ENCODE measurements around the gene REX1BD.

GRCh38 chr19:18596752-18597157 is 8.2 kb downstream of the REX1BD start:
- TF ChIP-seq REST (IDR thresholded peaks at IDR 0.05; ENCODE audit: insufficient read depth in 1 of 2, low read depth in 2 of 2, low read length in 2 of 2) (no peak), TAF1 (IDR thresholded peaks at IDR 0.05; ENCODE audit: borderline replicate concordance, insufficient read depth, low read length) (no peak), POLR2AphosphoS5 (IDR thresholded peaks at IDR 0.05; ENCODE audit: low read depth, low read length) (no peak; the same call in none of the 2 replicates), SIN3A (IDR thresholded peaks at IDR 0.05; ENCODE audit: borderline replicate concordance, insufficient read depth, low read length) (no peak), FOXP2 (optimal IDR thresholded peaks at IDR 0.05; ENCODE audit: borderline replicate concordance, extremely low read depth, extremely low read length, insufficient read depth) (no peak)

All from PFSK-1 (cell line).